Endothelial cell of umbilical vein (primary cell): Measurements from ENCODE around the gene DAP. TPM values are rescaled to one million over a fixed set of nuclear protein-coding genes. Genes with fewer than 3 reads are reported as not detected.

Source experiments
- BruUV-seq: library from RNA; stranded (reverse); fragments of 400-500 nt; replicated peaks from 2 replicates; lab custom pipeline; 2021; lab: Mats Ljungman, UMichigan
- CTCF ChIA-PET: fragments of 300-600, 350-600 bp; sonication (Branson Sonifier 250); formaldehyde crosslinking; loops from one replicate; lab custom pipeline; 2021; ENCODE audit warnings: antibody characterized with exemption, inconsistent platforms; lab: Charles Lee
- POLR2A ChIA-PET: fragments of 300-600, 350-600 bp; sonication (Branson Sonifier 250); formaldehyde crosslinking; loops from one replicate; lab custom pipeline; 2021; ENCODE audit warnings: antibody characterized with exemption, inconsistent platforms; lab: Charles Lee
- DNase-seq: peaks from one replicate; pipeline ENCODE4 v3.0.0-alpha.2; 2011; ENCODE audit warnings: low read depth, low spot score
- FAIRE-seq: peaks from 2 replicates; lab custom pipeline; 2011; peaks lifted over from hg19 to GRCh38; lab: Jason Lieb, UNC
- H2AFZ ChIP-seq: 2 replicates; pipeline ENCODE4 v1.6.0; 2012; ENCODE audit warnings: low read depth, low read length, control low read depth, inconsistent platforms
- H3K27ac ChIP-seq: 2 replicates; pipeline ENCODE4 v1.5.1; 2011; ENCODE audit warnings: low read depth, mild to moderate bottlenecking, control low read depth, low read length, moderate library complexity; ENCODE audit not compliant: insufficient read depth
- H3K27me3 ChIP-seq, 2 experiments: 2 replicates each; pipeline versions ENCODE4 v1.6.0 to v1.6.1; 2011; ENCODE audit warnings: low read length in 2 of 2, mixed read lengths in 1 of 2; ENCODE audit not compliant: control insufficient read depth in 2 of 2, insufficient read depth in 2 of 2
- H3K36me3 ChIP-seq, 2 experiments: 2 replicates in 1 of 2; 3 replicates in 1 of 2; pipeline ENCODE4 v1.5.1; 2011; ENCODE audit warnings: low read length in 2 of 2, mild to moderate bottlenecking in 1 of 2, moderate library complexity in 1 of 2; ENCODE audit not compliant: control insufficient read depth in 2 of 2, insufficient read depth in 2 of 2; ENCODE audit errors: extremely low read depth in 1 of 2
- H3K4me1 ChIP-seq: 3 replicates; pipeline ENCODE4 v1.5.1; 2011; ENCODE audit warnings: mild to moderate bottlenecking, low read length; ENCODE audit not compliant: control insufficient read depth, insufficient read depth; ENCODE audit errors: extremely low read depth
- H3K4me2 ChIP-seq: 2 replicates; pipeline ENCODE4 v1.6.1; 2011; ENCODE audit warnings: low read length, control low read depth, mixed read lengths; ENCODE audit not compliant: insufficient read depth
- H3K4me3 ChIP-seq, 3 experiments: fragments of 200-600 bp in 1 of 3; sonication (generic), shearing (Covaris generic) in 1 of 3; replicated peaks in 1 of 3; 2 replicates each; pipeline ENCODE4 v1.5.1; 2011 to 2016; ENCODE audit warnings: control low read depth in 3 of 3, low read length in 3 of 3, mild to moderate bottlenecking in 2 of 3, inconsistent platforms in 1 of 3, low read depth in 1 of 3, moderate library complexity in 1 of 3; ENCODE audit not compliant: insufficient read depth in 1 of 3
- H3K79me2 ChIP-seq: 2 replicates; pipeline ENCODE4 v1.6.0; 2012; ENCODE audit warnings: low read length, inconsistent platforms; ENCODE audit not compliant: control insufficient read depth, insufficient read depth
- H3K9ac ChIP-seq: replicated peaks from 2 replicates; pipeline ENCODE3; 2011; ENCODE audit warnings: low read length, control low read depth; ENCODE audit not compliant: insufficient read depth; ENCODE audit errors: extremely low read depth
- H3K9me1 ChIP-seq: replicated peaks from 3 replicates; pipeline ENCODE4 v1.6.0; 2011; ENCODE audit warnings: mild to moderate bottlenecking, low read length; ENCODE audit not compliant: control insufficient read depth, insufficient read depth; ENCODE audit errors: extremely low read depth
- H3K9me3 ChIP-seq: replicated peaks from 2 replicates; pipeline ENCODE4 v1.5.1; 2012; ENCODE audit warnings: low read length, inconsistent platforms; ENCODE audit not compliant: control insufficient read depth, insufficient read depth
- H4K20me1 ChIP-seq: replicated peaks from 2 replicates; pipeline ENCODE3; 2011; ENCODE audit warnings: mild to moderate bottlenecking, low read length; ENCODE audit not compliant: control insufficient read depth, insufficient read depth; ENCODE audit errors: extremely low read depth
- CTCF ChIP-seq, 2 donors: IDR thresholded peaks; 1 replicate in 1 of 2; 2 replicates in 1 of 2; pipeline ENCODE4 v1.5.1; 2011; ENCODE audit warnings: low read length in 2 of 2, mild to moderate bottlenecking in 2 of 2, moderate library complexity in 2 of 2, control low read depth in 1 of 2, inconsistent platforms in 1 of 2, low read depth in 1 of 2; ENCODE audit not compliant: insufficient read depth in 1 of 2; ENCODE audit errors: extremely low read depth in 1 of 2
- FOS ChIP-seq: IDR thresholded peaks from 2 replicates; pipeline ENCODE4 v1.6.1; 2011; ENCODE audit warnings: mild to moderate bottlenecking, low read length, moderate library complexity, borderline replicate concordance; ENCODE audit not compliant: insufficient read depth
- JUN ChIP-seq: IDR thresholded peaks from 2 replicates; pipeline ENCODE4 v1.6.1; 2011; ENCODE audit warnings: borderline replicate concordance, low read depth; ENCODE audit not compliant: insufficient read length, insufficient read depth
- MAX ChIP-seq: IDR thresholded peaks from 2 replicates; pipeline ENCODE4 v1.6.1; 2011; ENCODE audit not compliant: insufficient read depth, insufficient read length
- dilution Hi-C: fragments of 300-500 bp; cut with MboI; formaldehyde crosslinking; loops from one replicate; pipeline ENCODE4 v1.15.0; 2019; ENCODE audit warnings: low sequenced_read_pairs; ENCODE audit not compliant: extremely low pct_ligation_motif_present
- intact Hi-C: fragments of 100-400 bp; cut with micrococcal nuclease; formaldehyde crosslinking; loops from one replicate; pipeline ENCODE4 v1.10.0; 2022
- polyA plus RNA-seq, 4 experiments: library from polyadenylated mRNA; depleted of rRNA in 3 of 4; stranded (reverse) in 3 of 4; unstranded in 1 of 4; fragments of >200 nt; gene quantifications; 2 replicates each; pipeline versions ENCODE4 v1.2.1 to v1.2.3, GENCODE V29; 2011 to 2012; ENCODE audit warnings: missing spikeins in 1 of 4
- total RNA-seq: library from RNA; stranded (reverse); gene quantifications from 2 replicates; pipeline ENCODE4 v1.2.3, GENCODE V29; 2021

DAP gene
- total and polyA plus RNA-seq, 2 donors (not counting 3 experiments of a cell fraction or from before 2014, with no cell fraction given) = 79.8 to 188 TPM

- BruUV-seq = no TSS peak
- H3K9me1 ChIP-seq = no peaks in the 10 kb centered on the region
- H4K20me1 ChIP-seq = no peaks in the 10 kb centered on the region
- ChIA-PET CTCF (interaction anchor here (0.6 to 1.6 kb wide), 7 partner anchors 13 to 406 kb away, joined by 3 to 14 read pairs (median 4); no protein-coding TSS in a partner anchor), POLR2A (no interaction called here)
- H2AFZ ChIP-seq = no peak overlapping the region
- no peak overlapping the region for H3K27ac ChIP-seq
- FAIRE-seq = peak; percentile 28
- H3K4me1 ChIP-seq = no peaks in the 10 kb centered on the region
- peaks cover 23% of the 10 kb centered on the region for H3K79me2 ChIP-seq
- intact Hi-C loops (loop anchor here (1.0 to 10.0 kb wide), 3 partner anchors 237 to 805 kb away; no protein-coding TSS in a partner anchor), dilution Hi-C loops (no loop called here)
- peak; percentile 35 for DNase-seq
- H3K27me3 ChIP-seq = no peaks in the 10 kb centered on the region
- no peak overlapping the region for H3K9ac ChIP-seq
- H3K4me3 ChIP-seq = no peak overlapping the region
- peaks cover under 1 to 5% of the 10 kb centered on the region in 2 experiments for H3K36me3 ChIP-seq
- TF ChIP-seq MAX (no peak), FOS (no peak), CTCF (IDR thresholded peaks at IDR 0.05; ENCODE audit: extremely low read depth in 1 of 2, insufficient read depth in 1 of 2, low read depth in 1 of 2, low read length in 2 of 2) (peak; percentile 14 to 50), JUN (no peak)
- H3K9me3 ChIP-seq = no peaks in the 10 kb centered on the region
- no peak overlapping the region for H3K4me2 ChIP-seq
These were observed 71.5 kb downstream of the DAP start for GRCh38 chr5:10689391-10690081.
